ENCODE measurements around the gene TM9SF2.

- TF ChIP-seq CTCF (IDR thresholded peaks at IDR 0.05; ENCODE audit: low read length), result no peak
- no peak for TF ChIP-seq EZH2 (IDR thresholded peaks at IDR 0.05; ENCODE audit: borderline replicate concordance, low read length)
These were observed 71.6 kb downstream of the TM9SF2 start for GRCh38 chr13:99572921-99573320.

Measured in OCI-LY1 (cell line).